PC-3 (cell line): ENCODE results near the gene THRB.

Experiments
- CTCF ChIP-seq: fragments of 300-600 bp; sonication (generic); conservative IDR thresholded peaks from 2 replicates; pipeline ENCODE4 v1.5.1; 2017; ENCODE audit warnings: antibody characterized with exemption, low read depth, mild to moderate bottlenecking, low read length
- EZH2 ChIP-seq: fragments of 300-600 bp; sonication (generic); IDR thresholded peaks from one replicate; pipeline ENCODE4 v1.6.1; 2017; ENCODE audit warnings: antibody characterized with exemption, mild to moderate bottlenecking, low read length; ENCODE audit not compliant: unreplicated experiment
- EZH2phosphoT487 ChIP-seq: fragments of 300-600 bp; sonication (generic); IDR thresholded peaks from 2 replicates; pipeline ENCODE4 v1.6.1; 2018; ENCODE audit warnings: mild to moderate bottlenecking, antibody characterized with exemption, low read length, borderline replicate concordance

GRCh38 chr3:24505691-24506550 lies 11.3 kb upstream of the THRB start:
- TF ChIP-seq EZH2: no peak
- TF ChIP-seq CTCF: no peak
- TF ChIP-seq EZH2phosphoT487: no peak
